ENCODE measurements around the gene LHX3. TPM values are rescaled to one million over a fixed set of nuclear protein-coding genes. Genes with fewer than 3 reads are reported as not detected.

LHX3 gene
- total and polyA plus RNA-seq, 8 donors = not detected

DNA sequence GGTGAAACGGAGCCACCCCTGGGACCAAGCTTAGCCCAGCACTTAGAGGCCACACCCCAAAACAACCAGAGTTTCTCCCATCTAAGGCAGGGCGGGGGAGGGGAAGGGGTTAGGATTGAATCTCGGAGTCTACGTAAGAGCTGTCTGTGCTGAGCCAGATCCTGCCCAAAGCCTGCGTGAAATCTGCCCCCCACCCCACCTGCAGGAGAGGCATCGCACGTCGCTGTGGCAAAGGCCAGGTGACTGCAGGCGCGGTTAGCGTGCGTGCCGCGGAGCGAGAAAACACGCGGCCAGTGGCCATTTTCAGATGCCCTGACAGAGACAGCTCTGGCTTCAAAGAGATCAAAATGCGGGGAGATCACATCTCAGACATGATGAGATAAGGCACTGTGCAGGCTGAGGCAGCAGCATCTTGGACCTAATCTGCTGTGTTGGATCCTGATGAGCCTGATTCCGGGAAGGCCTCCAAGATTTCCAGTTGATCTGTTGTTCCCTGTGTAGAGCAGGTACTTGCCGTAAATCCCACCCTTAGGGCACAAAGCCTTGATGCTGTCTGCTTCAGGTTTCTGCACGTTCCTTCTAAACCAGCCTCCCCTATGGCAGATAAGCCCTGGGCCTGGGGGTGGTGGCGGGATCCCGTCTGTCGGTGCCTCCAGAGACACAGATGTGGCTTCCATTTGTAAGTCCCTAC is 43.2 kb upstream of the LHX3 start:
- H3K36me3 ChIP-seq = no peaks in the 10 kb centered on the region
- no peak for TF ChIP-seq POLR2AphosphoS5 (IDR thresholded peaks at IDR 0.05)
- no peak for TF ChIP-seq POLR2A (IDR thresholded peaks at IDR 0.05)
- no peak for TF ChIP-seq EP300 (IDR thresholded peaks at IDR 0.05)
- TF ChIP-seq CTCF (IDR thresholded peaks at IDR 0.05) = no peak
- WGBS, 5 donors = 77 to 85% (median 82%) methylated on average over 20 to 24 of the region's 24 CpGs
- no peaks in the 10 kb centered on the region for H3K9me3 ChIP-seq
- peaks cover 0 to 10% (median 0%) of the 10 kb centered on the region in 3 donors for H3K27me3 ChIP-seq
- DNase-seq = no peak
- peaks cover 11 to 27% (median 22%) of the 10 kb centered on the region in 4 donors for H3K4me1 ChIP-seq
- intact Hi-C loops (cut with DNase I; ENCODE audit: low total_unique reads) = no loop called here
- no peak overlapping the region for H3K4me3 ChIP-seq
- no peak overlapping the region for H3K27ac ChIP-seq

GRCh38 chr9:136247551-136247916 is 42.6 kb upstream of the LHX3 start:
- WGBS, 5 donors = 58 to 62% (median 61%) methylated on average over 8 to 9 of the region's 9 CpGs
- H3K9me3 ChIP-seq = no peaks in the 10 kb centered on the region
- no peak for TF ChIP-seq CTCF (IDR thresholded peaks at IDR 0.05)
- TF ChIP-seq POLR2A (IDR thresholded peaks at IDR 0.05) = no peak
- TF ChIP-seq EP300 (IDR thresholded peaks at IDR 0.05) = no peak
- no peak for TF ChIP-seq POLR2AphosphoS5 (IDR thresholded peaks at IDR 0.05)
- no peaks in the 10 kb centered on the region for H3K36me3 ChIP-seq
- peaks cover 11 to 33% (median 23%) of the 10 kb centered on the region in 4 donors for H3K4me1 ChIP-seq
- H3K27ac ChIP-seq = no peak overlapping the region
- H3K27me3 ChIP-seq = peaks cover 0 to 4% (median 0%) of the 10 kb centered on the region in 3 donors
- DNase-seq = no peak
- H3K4me3 ChIP-seq = no peak overlapping the region
- intact Hi-C loops (cut with DNase I; ENCODE audit: low total_unique reads) = no loop called here

GRCh38 chr9:136246849-136247550 is 42.1 kb upstream of the LHX3 start:
- 75 to 82% (median 79%) methylated on average over 26 of the region's 26 CpGs for WGBS, 5 donors
- TF ChIP-seq POLR2A (IDR thresholded peaks at IDR 0.05) (no peak), EP300 (IDR thresholded peaks at IDR 0.05) (no peak), CTCF (IDR thresholded peaks at IDR 0.05) (no peak)
- no peak for DNase-seq
- intact Hi-C loops (cut with DNase I; ENCODE audit: low total_unique reads) = no loop called here
- no peaks in the 10 kb centered on the region for H3K36me3 ChIP-seq
- no peaks in the 10 kb centered on the region for H3K27me3 ChIP-seq
- H3K4me1 ChIP-seq = peaks cover 11 to 37% (median 25%) of the 10 kb centered on the region in 4 donors
- no peak overlapping the region for H3K4me3 ChIP-seq
- H3K27ac ChIP-seq = no peak overlapping the region
- H3K9me3 ChIP-seq = no peaks in the 10 kb centered on the region

DNA sequence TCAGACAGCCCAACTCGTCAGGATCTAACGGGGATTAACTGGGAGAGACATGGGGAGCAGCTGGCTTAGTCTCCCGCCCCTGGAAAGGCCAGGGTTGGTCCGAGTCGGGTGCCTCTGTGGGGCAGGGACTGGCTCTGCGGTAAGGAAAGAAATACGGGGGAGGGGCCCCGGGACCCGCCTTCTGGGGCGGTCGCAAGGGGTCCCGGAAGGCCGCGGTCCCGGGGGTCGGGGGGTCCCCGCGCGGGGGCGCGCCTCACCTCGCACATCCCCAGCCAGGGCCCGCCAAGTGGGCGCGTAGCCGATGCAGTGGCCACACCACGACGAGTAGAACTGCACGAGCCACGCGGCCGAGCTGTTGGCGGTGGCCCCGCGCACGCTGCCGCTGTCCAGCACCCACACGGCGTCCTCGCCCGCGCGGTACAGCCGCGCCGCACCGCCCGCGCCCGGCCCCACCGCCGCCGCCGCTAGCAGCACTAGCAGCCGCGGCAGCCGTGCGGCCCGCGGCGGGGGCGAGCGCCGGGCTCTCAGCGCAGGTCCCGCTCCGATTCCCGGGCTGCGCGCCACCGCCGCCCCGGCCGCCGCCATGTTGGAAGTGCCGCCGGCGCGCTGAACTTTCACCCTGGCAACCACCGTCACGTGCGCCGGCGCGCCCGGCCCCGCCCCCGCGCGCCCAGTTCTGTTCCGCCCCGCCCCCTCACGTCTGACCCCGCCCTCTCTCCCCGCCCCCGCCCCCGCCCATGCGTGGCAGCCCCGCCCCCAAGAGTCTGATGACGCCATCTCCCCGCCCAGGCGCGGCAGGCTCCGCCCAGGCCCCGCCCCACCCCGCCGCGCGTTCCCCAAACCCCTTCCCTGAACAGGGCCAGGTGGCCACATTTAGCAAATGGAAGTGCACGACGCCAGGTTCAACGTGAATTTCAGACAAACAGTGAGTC is 40.6 kb upstream of the LHX3 start, which contains the start of gene QSOX2:
Gene QSOX2, minus strand, starts transcription at position 594 of the 932 bp plus-strand sequence. Its CDS starts 9 bp downstream, at position 585.
- 0 to 1% (median 0%) methylated on average over 47 to 112 of the region's 112 CpGs for WGBS, 5 donors
- H3K4me1 ChIP-seq = peaks cover 11 to 38% (median 32%) of the 10 kb centered on the region in 4 donors
- H3K9me3 ChIP-seq = no peaks in the 10 kb centered on the region
- peak within 1 kb of the TSS in 4 of 5 donors; percentile 39 to 75 (median 58) for H3K27ac ChIP-seq
- H3K27me3 ChIP-seq = no peaks in the 10 kb centered on the region
- peak; percentile 86 to 95 for DNase-seq
- intact Hi-C loops (cut with DNase I; ENCODE audit: low total_unique reads) = no loop called here
- TF ChIP-seq POLR2AphosphoS5 (IDR thresholded peaks at IDR 0.05) (peak in 2 of 3 donors; percentile 15 to 42), POLR2A (IDR thresholded peaks at IDR 0.05) (no peak)
- H3K36me3 ChIP-seq = no peaks in the 10 kb centered on the region
- H3K4me3 ChIP-seq = peak within 1 kb of the TSS; percentile 80 to 97 (median 88)

All from stomach (tissue), 9 donors.